ENCODE results near the gene SMAP1. TPM values are rescaled to one million over a fixed set of nuclear protein-coding genes. Genes with fewer than 3 reads are reported as not detected.

The SMAP1 gene
- total RNA-seq, 1 experiment from 2014 or later: 23.7 TPM

GRCh38 chr6:70847106-70848084 is 179.7 kb downstream of the SMAP1 start:
- intact Hi-C loops (cut with micrococcal nuclease; ENCODE audit: unreplicated experiment): no loop called here
- Histone ChIP-seq H3K27me3 (replicated peaks; ENCODE audit: insufficient read depth, low read depth, low read length, poor library complexity) (no peaks in the 10 kb centered on the region), H3K27ac (ENCODE audit: low read depth, low read length, poor library complexity, severe bottlenecking) (no peak overlapping the region), H3K9me3 (ENCODE audit: low read depth, low read length, poor library complexity, severe bottlenecking) (no peaks in the 10 kb centered on the region), H3K4me3 (ENCODE audit: low read depth, low read length, poor library complexity, severe bottlenecking) (no peak overlapping the region), H3K36me3 (ENCODE audit: insufficient read depth, low read length, poor library complexity, severe bottlenecking) (no peaks in the 10 kb centered on the region), H3K4me1 (ENCODE audit: insufficient read depth, low read length, poor library complexity, severe bottlenecking) (no peaks in the 10 kb centered on the region)
- no peak for DNase-seq (ENCODE audit: low spot score)
- POLR2A ChIA-PET (ENCODE audit: low non-redundant PET): no interaction called here
- TF ChIP-seq EZH2 (IDR thresholded peaks at IDR 0.05; ENCODE audit: borderline replicate concordance, low read depth, low read length, poor library complexity, severe bottlenecking): no peak
- TF ChIP-seq, protein P1, sequence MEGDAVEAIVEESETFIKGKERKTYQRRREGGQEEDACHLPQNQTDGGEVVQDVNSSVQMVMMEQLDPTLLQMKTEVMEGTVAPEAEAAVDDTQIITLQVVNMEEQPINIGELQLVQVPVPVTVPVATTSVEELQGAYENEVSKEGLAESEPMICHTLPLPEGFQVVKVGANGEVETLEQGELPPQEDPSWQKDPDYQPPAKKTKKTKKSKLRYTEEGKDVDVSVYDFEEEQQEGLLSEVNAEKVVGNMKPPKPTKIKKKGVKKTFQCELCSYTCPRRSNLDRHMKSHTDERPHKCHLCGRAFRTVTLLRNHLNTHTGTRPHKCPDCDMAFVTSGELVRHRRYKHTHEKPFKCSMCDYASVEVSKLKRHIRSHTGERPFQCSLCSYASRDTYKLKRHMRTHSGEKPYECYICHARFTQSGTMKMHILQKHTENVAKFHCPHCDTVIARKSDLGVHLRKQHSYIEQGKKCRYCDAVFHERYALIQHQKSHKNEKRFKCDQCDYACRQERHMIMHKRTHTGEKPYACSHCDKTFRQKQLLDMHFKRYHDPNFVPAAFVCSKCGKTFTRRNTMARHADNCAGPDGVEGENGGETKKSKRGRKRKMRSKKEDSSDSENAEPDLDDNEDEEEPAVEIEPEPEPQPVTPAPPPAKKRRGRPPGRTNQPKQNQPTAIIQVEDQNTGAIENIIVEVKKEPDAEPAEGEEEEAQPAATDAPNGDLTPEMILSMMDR (conservative IDR thresholded peaks at IDR 0.05; ENCODE audit: low read depth, low read length): no peak
- CTCF ChIA-PET: no interaction called here
- no TSS peak for BruUV-seq (replicated peaks)

- intact Hi-C loops (cut with micrococcal nuclease; ENCODE audit: unreplicated experiment): no loop called here
- Histone ChIP-seq H3K27ac (ENCODE audit: low read depth, low read length, poor library complexity, severe bottlenecking) (no peak overlapping the region), H3K4me1 (ENCODE audit: insufficient read depth, low read length, poor library complexity, severe bottlenecking) (no peaks in the 10 kb centered on the region), H3K27me3 (replicated peaks; ENCODE audit: insufficient read depth, low read depth, low read length, poor library complexity) (no peaks in the 10 kb centered on the region), H3K4me3 (ENCODE audit: low read depth, low read length, poor library complexity, severe bottlenecking) (no peak overlapping the region), H3K36me3 (ENCODE audit: insufficient read depth, low read length, poor library complexity, severe bottlenecking) (no peaks in the 10 kb centered on the region), H3K9me3 (ENCODE audit: low read depth, low read length, poor library complexity, severe bottlenecking) (no peaks in the 10 kb centered on the region)
- ChIA-PET CTCF (no interaction called here), POLR2A (ENCODE audit: low non-redundant PET) (no interaction called here)
- no TSS peak for BruUV-seq (replicated peaks)
- TF ChIP-seq EZH2 (IDR thresholded peaks at IDR 0.05; ENCODE audit: borderline replicate concordance, low read depth, low read length, poor library complexity, severe bottlenecking): no peak
- TF ChIP-seq, protein P1 (conservative IDR thresholded peaks at IDR 0.05; ENCODE audit: low read depth, low read length): no peak
- no peak for DNase-seq (ENCODE audit: low spot score)
Measured at GRCh38 chr6:70849348-70850069, 181.8 kb downstream of the SMAP1 start.

GRCh38 chr6:70852667-70853246 is 185.1 kb downstream of the SMAP1 start:
- Histone ChIP-seq H3K27ac (ENCODE audit: low read depth, low read length, poor library complexity, severe bottlenecking) (no peak overlapping the region), H3K4me1 (ENCODE audit: insufficient read depth, low read length, poor library complexity, severe bottlenecking) (no peaks in the 10 kb centered on the region), H3K4me3 (ENCODE audit: low read depth, low read length, poor library complexity, severe bottlenecking) (no peak overlapping the region), H3K36me3 (ENCODE audit: insufficient read depth, low read length, poor library complexity, severe bottlenecking) (no peaks in the 10 kb centered on the region), H3K27me3 (replicated peaks; ENCODE audit: insufficient read depth, low read depth, low read length, poor library complexity) (no peaks in the 10 kb centered on the region), H3K9me3 (ENCODE audit: low read depth, low read length, poor library complexity, severe bottlenecking) (no peaks in the 10 kb centered on the region)
- ChIA-PET CTCF (no interaction called here), POLR2A (ENCODE audit: low non-redundant PET) (no interaction called here)
- intact Hi-C loops (cut with micrococcal nuclease; ENCODE audit: unreplicated experiment): no loop called here
- BruUV-seq (replicated peaks): no TSS peak
- TF ChIP-seq, protein P1 (conservative IDR thresholded peaks at IDR 0.05; ENCODE audit: low read depth, low read length): no peak
- no peak for TF ChIP-seq EZH2 (IDR thresholded peaks at IDR 0.05; ENCODE audit: borderline replicate concordance, low read depth, low read length, poor library complexity, severe bottlenecking)
- no peak for DNase-seq (ENCODE audit: low spot score)

All from A673 (cell line).